IMR-90 (cell line): ENCODE results near the gene SEL1L2. TPM values are rescaled to one million over a fixed set of nuclear protein-coding genes. Genes with fewer than 3 reads are reported as not detected.
A peak's percentile ranks its signal among the peaks of the same experiment; 100 is the strongest.

Experiments used
- ATAC-seq: fragments of 200-7000 bp; cut with Tn5 transposase; 2 replicates; pipeline ENCODE4 v1.9.1; 2020; ENCODE audit warnings: low read depth, mild to moderate bottlenecking, moderate library complexity
- BruUV-seq: library from RNA; stranded (reverse); fragments of 400-500 nt; replicated peaks from 2 replicates; lab custom pipeline; 2021; lab: Mats Ljungman, UMichigan
- CTCF ChIA-PET: fragments of 300-600 bp; formaldehyde crosslinking; extraction: SDS; loops from one replicate; lab custom pipeline; 2021; ENCODE audit warnings: antibody characterized with exemption; lab: Yijun Ruan, JAX
- POLR2A ChIA-PET: fragments of 300-600 bp; sonication (Branson Sonifier 250); formaldehyde crosslinking; loops from one replicate; lab custom pipeline; 2022; ENCODE audit warnings: antibody characterized with exemption; ENCODE audit not compliant: unreplicated experiment; lab: Charles Lee
- DNase-seq: peaks from one replicate; pipeline ENCODE4 v3.0.0; 2013
- H2AFZ ChIP-seq: replicated peaks from 2 replicates; pipeline ENCODE3; 2013; ENCODE audit warnings: low read length, mild to moderate bottlenecking; ENCODE audit not compliant: poor library complexity
- H2AK5ac ChIP-seq: 2 replicates; pipeline ENCODE4 v1.6.1; 2013; ENCODE audit warnings: low read depth, low read length, inconsistent platforms
- H2AK9ac ChIP-seq: replicated peaks from 2 replicates; pipeline ENCODE3; 2013; ENCODE audit warnings: mild to moderate bottlenecking, low read depth, low read length, moderate library complexity; ENCODE audit not compliant: poor library complexity
- H2BK120ac ChIP-seq: 2 replicates; pipeline ENCODE4 v1.6.1; 2013; ENCODE audit warnings: low read depth, low read length, inconsistent platforms
- H2BK15ac ChIP-seq: 3 replicates; pipeline ENCODE4 v1.6.1; 2013; ENCODE audit warnings: low read depth, low read length, inconsistent platforms
- H2BK20ac ChIP-seq: 2 replicates; pipeline ENCODE4 v1.6.1; 2013; ENCODE audit warnings: low read depth, mild to moderate bottlenecking, inconsistent platforms, low read length, moderate library complexity
- H2BK5ac ChIP-seq: 2 replicates; pipeline ENCODE4 v1.6.1; 2013; ENCODE audit warnings: mild to moderate bottlenecking, low read depth, low read length, inconsistent platforms; ENCODE audit not compliant: poor library complexity, severe bottlenecking
- H3K14ac ChIP-seq: replicated peaks from 2 replicates; pipeline ENCODE4 v1.6.1; 2013; ENCODE audit warnings: low read depth, low read length, inconsistent platforms
- H3K18ac ChIP-seq: 2 replicates; pipeline ENCODE4 v1.6.1; 2013; ENCODE audit warnings: low read depth, low read length, control low read depth
- H3K23ac ChIP-seq: 2 replicates; pipeline ENCODE4 v1.6.1; 2013; ENCODE audit warnings: low read depth, low read length, inconsistent platforms
- H3K27ac ChIP-seq: 2 replicates; pipeline ENCODE4 v1.5.1; 2013; ENCODE audit warnings: mild to moderate bottlenecking, control low read depth, low read length; ENCODE audit not compliant: insufficient read depth
- H3K27me3 ChIP-seq: 2 replicates; pipeline ENCODE4 v1.6.1; 2013; ENCODE audit warnings: low read length; ENCODE audit not compliant: control insufficient read depth, insufficient read depth
- H3K36me3 ChIP-seq: 2 replicates; pipeline ENCODE4 v1.6.1; 2013; ENCODE audit warnings: low read length, mixed read lengths; ENCODE audit not compliant: control insufficient read depth, insufficient read depth
- H3K4ac ChIP-seq: 2 replicates; pipeline ENCODE4 v1.6.1; 2013; ENCODE audit warnings: low read depth, low read length, inconsistent platforms
- H3K4me1 ChIP-seq: 2 replicates; pipeline ENCODE4 v1.6.1; 2013; ENCODE audit warnings: low read length, mixed read lengths; ENCODE audit not compliant: control insufficient read depth, insufficient read depth
- H3K4me2 ChIP-seq: 2 replicates; pipeline ENCODE4 v1.6.1; 2013; ENCODE audit warnings: low read depth, mild to moderate bottlenecking, control low read depth, low read length, moderate library complexity
- H3K4me3 ChIP-seq: 2 replicates; pipeline ENCODE4 v1.5.1; 2013; ENCODE audit warnings: low read depth, mild to moderate bottlenecking, control low read depth, low read length, moderate library complexity; ENCODE audit not compliant: insufficient read depth
- H3K56ac ChIP-seq: 2 replicates; pipeline ENCODE4 v1.6.1; 2013; ENCODE audit warnings: low read length, inconsistent platforms; ENCODE audit not compliant: insufficient read depth; ENCODE audit errors: extremely low read depth
- H3K79me1 ChIP-seq, 2 experiments: 2 replicates each; pipeline ENCODE4 v1.6.1; 2013; ENCODE audit warnings: low read length in 2 of 2, inconsistent platforms in 1 of 2, low read depth in 1 of 2
- H3K9ac ChIP-seq: 2 replicates; pipeline ENCODE4 v1.6.1; 2013; ENCODE audit warnings: low read depth, low read length, control low read depth
- H3K9me1 ChIP-seq: 2 replicates; pipeline ENCODE4 v1.6.1; 2013; ENCODE audit warnings: low read length, inconsistent platforms; ENCODE audit not compliant: insufficient read depth
- H3K9me3 ChIP-seq: 2 replicates; pipeline ENCODE4 v1.6.1; 2013; ENCODE audit warnings: low read length; ENCODE audit not compliant: control insufficient read depth, insufficient read depth
- H4K20me1 ChIP-seq: 2 replicates; pipeline ENCODE4 v1.6.1; 2013; ENCODE audit warnings: low read length, inconsistent platforms; ENCODE audit not compliant: insufficient read depth
- H4K5ac ChIP-seq: 2 replicates; pipeline ENCODE4 v1.6.1; 2013; ENCODE audit warnings: mild to moderate bottlenecking, low read depth, low read length, control low read depth
- H4K8ac ChIP-seq, 2 experiments: 2 replicates each; pipeline ENCODE4 v1.6.1; 2013; ENCODE audit warnings: low read depth in 2 of 2, low read length in 2 of 2, control low read depth in 1 of 2, inconsistent platforms in 1 of 2
- H4K91ac ChIP-seq: 2 replicates; pipeline ENCODE4 v1.6.1; 2013; ENCODE audit warnings: low read depth, low read length, inconsistent platforms; ENCODE audit not compliant: insufficient read depth
- BHLHE40 ChIP-seq: fragments of 150-350 bp; IDR thresholded peaks from 2 replicates; pipeline ENCODE4 v1.6.1; 2016; ENCODE audit warnings: mild to moderate bottlenecking, low read depth, low read length
- CEBPB ChIP-seq: IDR thresholded peaks from 2 replicates; pipeline ENCODE4 v1.6.1; 2012; ENCODE audit warnings: low read depth, low read length, improper control_type of control experiment
- CTCF ChIP-seq: conservative IDR thresholded peaks from 2 replicates; pipeline ENCODE4 v1.5.1; 2012; ENCODE audit warnings: mild to moderate bottlenecking, low read depth, low read length, improper control_type of control experiment
- ELK1 ChIP-seq: fragments of 150-350 bp; IDR thresholded peaks from 2 replicates; pipeline ENCODE4 v1.6.1; 2016; ENCODE audit warnings: low read depth, mild to moderate bottlenecking, low read length, moderate library complexity, borderline replicate concordance
- FOS ChIP-seq: fragments of 150-350 bp; IDR thresholded peaks from 2 replicates; pipeline ENCODE4 v1.6.1; 2016; ENCODE audit warnings: low read depth, low read length
- MAFK ChIP-seq: IDR thresholded peaks from 2 replicates; pipeline ENCODE4 v1.6.1; 2012; ENCODE audit warnings: low read depth, low read length, improper control_type of control experiment
- MAZ ChIP-seq: IDR thresholded peaks from 2 replicates; pipeline ENCODE4 v1.6.1; 2012; ENCODE audit warnings: low read depth, mild to moderate bottlenecking, low read length, improper control_type of control experiment, moderate library complexity, borderline replicate concordance
- MXI1 ChIP-seq: IDR thresholded peaks from 2 replicates; pipeline ENCODE4 v1.6.1; 2012; ENCODE audit warnings: low read depth, mild to moderate bottlenecking, low read length, moderate library complexity, borderline replicate concordance
- NFE2L2 ChIP-seq: fragments of 150-350 bp; IDR thresholded peaks from 2 replicates; pipeline ENCODE4 v1.6.1; 2016; ENCODE audit warnings: low read depth, mild to moderate bottlenecking, low read length
- POLR2A ChIP-seq: IDR thresholded peaks from 2 replicates; pipeline ENCODE4 v1.6.1; 2012; ENCODE audit warnings: mild to moderate bottlenecking, low read depth, low read length
- RAD21 ChIP-seq: IDR thresholded peaks from 2 replicates; pipeline ENCODE4 v1.6.1; 2012; ENCODE audit warnings: low read length, improper control_type of control experiment
- RCOR1 ChIP-seq: IDR thresholded peaks from 2 replicates; pipeline ENCODE4 v1.6.1; 2012; ENCODE audit warnings: mild to moderate bottlenecking, low read length, improper control_type of control experiment; ENCODE audit not compliant: insufficient replicate concordance
- SMC3 ChIP-seq: fragments of 150-350 bp; IDR thresholded peaks from 2 replicates; pipeline ENCODE4 v1.6.1; 2016; ENCODE audit warnings: low read depth, mild to moderate bottlenecking, antibody characterized with exemption, low read length, moderate library complexity
- WGBS, 2 experiments: methylation state at CpG; one replicate each; pipeline versions ENCODE4 v1.1.5 to v1.1.7; 2013; ENCODE audit warnings: missing lambda C conversion rate in 2 of 2; ENCODE audit not compliant: insufficient read length in 1 of 2; ENCODE audit errors: extremely low coverage in 2 of 2; 5-methylcytosine and 5-hydroxymethylcytosine counted together
- dilution Hi-C: fragments of 300-500 bp; cut with HindIII; formaldehyde crosslinking; loops from one replicate; pipeline ENCODE4 v1.14.3; 2018; ENCODE audit warnings: low sequenced_read_pairs; ENCODE audit not compliant: unreplicated experiment
- in situ Hi-C: fragments of 300-500 bp; cut with MboI; formaldehyde crosslinking; loops from 3 replicates; pipeline ENCODE4 v1.14.3; 2019; ENCODE audit warnings: low sequenced_read_pairs, inconsistent platforms, mixed read lengths
- intact Hi-C: fragments of 100-400 bp; cut with micrococcal nuclease; formaldehyde crosslinking; loops from 2 replicates; pipeline ENCODE4 v1.10.0; 2022
- polyA plus RNA-seq, 3 experiments: library from polyadenylated mRNA; depleted of rRNA; stranded (reverse); fragments of >200 nt; gene quantifications; 2 replicates each; pipeline ENCODE4 v1.2.3, GENCODE V29; 2012; ENCODE audit warnings: low replicate concordance in 1 of 3
- total RNA-seq: library from RNA; depleted of rRNA; stranded (reverse); fragments of >200 nt; gene quantifications from 2 replicates; pipeline ENCODE4 v1.2.3, GENCODE V29; 2012

Gene SEL1L2
- total and polyA plus RNA-seq, 2 of the 4 experiments (the other 2 are of a cell fraction), result not detected

- Histone ChIP-seq H3K4me2 (no peak overlapping the region; the same call in 1 of the 2 replicates), H4K8ac (no peak overlapping the region), H2BK5ac (no peak overlapping the region), H2AK5ac (no peak overlapping the region), H2BK120ac (no peak overlapping the region), H3K9ac (no peak overlapping the region), H3K27me3 (no peaks in the 10 kb centered on the region), H3K4me3 (peak overlapping the region; percentile 14; the same call in 1 of the 2 replicates), H3K36me3 (no peaks in the 10 kb centered on the region), H3K23ac (no peak overlapping the region), H4K91ac (no peak overlapping the region), H3K79me1 (no peaks in the 10 kb centered on the region), H3K4ac (no peak overlapping the region), H3K9me1 (no peaks in the 10 kb centered on the region), H3K14ac (no peak overlapping the region), H3K27ac (no peak overlapping the region), H3K18ac (no peak overlapping the region), H2BK15ac (no peak overlapping the region), H4K20me1 (no peaks in the 10 kb centered on the region), H2BK20ac (no peak overlapping the region), H3K9me3 (peaks cover 9% of the 10 kb centered on the region), H2AFZ (no peak overlapping the region), H4K5ac (no peak overlapping the region), H3K4me1 (no peaks in the 10 kb centered on the region), H2AK9ac (no peak overlapping the region), H3K56ac (no peak overlapping the region)
- no peak for ATAC-seq
- CTCF ChIA-PET, result interaction anchor here (0.6 kb wide), 1 partner anchor 62 kb away, joined by 4 read pairs; no protein-coding TSS in a partner anchor
- DNase-seq, result no peak
- TF ChIP-seq ELK1 (no peak), POLR2A (no peak), MAFK (no peak), RAD21 (no peak), CEBPB (no peak), RCOR1 (no peak), NFE2L2 (no peak), MAZ (no peak), MXI1 (no peak), SMC3 (no peak), BHLHE40 (no peak), FOS (no peak), CTCF (no peak)
- POLR2A ChIA-PET, result no interaction called here
- in situ Hi-C loops, result no loop called here
- intact Hi-C loops, result no loop called here
- dilution Hi-C loops, result no loop called here
- no TSS peak for BruUV-seq
- WGBS, 2 experiments, result 2% methylated on average over 21 of the region's 52 CpGs; no CpG with 5 or more reads in 1 of the 2 experiments
Observed at GRCh38 chr20:13995841-13996240, 5.4 kb upstream of the SEL1L2 start.
